Right cardiac atrium (tissue), 5 donors: ENCODE data around the gene CALN1. TPM values are rescaled to one million over a fixed set of nuclear protein-coding genes. Genes with fewer than 3 reads are reported as not detected.
"Not testable (repeated sequence)": the region's sequence is repeated elsewhere in the genome, so short reads cannot be mapped to it uniquely, and the experiment has no call there.

ENCODE experiments used
- ATAC-seq, 2 donors: fragments of 200-7000 bp; cut with Tn5 transposase; one replicate each; pipeline versions ENCODE4 v1.8.0 to v1.9.1; 2020; ENCODE audit warnings: moderate library complexity in 2 of 2, mild to moderate bottlenecking in 1 of 2
- DNase-seq, 3 donors: peaks; one replicate each; pipeline ENCODE4 v3.0.0-alpha.2; 2020
- H3K27ac ChIP-seq: one replicate; pipeline ENCODE4 v1.5.1; 2013; ENCODE audit warnings: mild to moderate bottlenecking, low read length, control low read depth, moderate library complexity
- H3K27me3 ChIP-seq: one replicate; pipeline ENCODE4 v1.6.1; 2013; ENCODE audit not compliant: control insufficient read depth, insufficient read depth
- H3K4me1 ChIP-seq: one replicate; pipeline ENCODE4 v1.6.1; 2013; ENCODE audit warnings: low read length; ENCODE audit not compliant: control insufficient read depth, insufficient read depth
- H3K4me3 ChIP-seq: one replicate; pipeline ENCODE4 v1.5.1; 2013; ENCODE audit warnings: low read length, control low read depth
- H3K9me3 ChIP-seq: one replicate; pipeline ENCODE4 v1.6.1; 2013; ENCODE audit warnings: low read length; ENCODE audit not compliant: control insufficient read depth
- WGBS: extraction: QIAGEN DNeasy Blood & Tissue Kit; methylation state at CpG from one replicate; pipeline ENCODE4 v1.1.7; 2013; 5-methylcytosine and 5-hydroxymethylcytosine counted together
- intact Hi-C, 4 donors: fragments of 100-400 bp; cut with DNase I; formaldehyde crosslinking; loops; one replicate each; pipeline versions ENCODE4 v1.11.0 to v1.14.0; 2022 to 2023
- polyA plus RNA-seq: library from polyadenylated mRNA; stranded (reverse); fragments of 200-250 nt; gene quantifications from one replicate; pipeline ENCODE4 v1.2.3, GENCODE V29; 2013
- total RNA-seq, 4 donors: library from RNA; stranded (reverse); fragmentation: NEBNext Ultra II Directional; extraction: Animal tissue kit (Norgen Biotek cat#: 25700); gene quantifications; one replicate each; pipeline ENCODE4 v1.2.1, GENCODE V29; 2021
- donor health status: healthy with polysubstance abuse.
- donor health status: DM: no; HTN: yes; CAD: no.
- donor health status: DM: no; HTN: no; CAD: no.
- donor health status: DM: no; HTN: yes; CAD: no; lungs with severe emphysema.
- donor health status: DM: yes; HTN: yes; CAD: no.

Gene CALN1
- total and polyA plus RNA-seq, 5 donors, result not detected

DNA sequence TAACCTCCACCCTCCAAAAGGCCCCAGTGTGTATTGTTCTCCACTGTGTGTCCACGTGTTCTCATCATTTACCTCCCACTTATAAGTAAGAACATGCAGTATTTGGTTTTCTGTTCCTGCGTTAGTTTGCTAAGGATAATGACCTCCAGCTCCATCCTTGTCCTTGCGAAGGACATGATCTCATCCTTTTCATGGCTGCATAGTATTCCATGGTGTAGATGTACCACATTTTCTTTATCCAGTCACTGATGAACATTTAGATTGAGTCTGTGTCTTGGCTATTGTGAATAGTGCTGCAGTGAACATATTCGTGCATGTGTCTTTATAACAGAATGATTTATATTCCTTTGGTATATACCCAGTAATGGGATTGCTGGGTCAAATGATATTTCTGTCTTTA is 497.9 kb downstream of the CALN1 start:
- ATAC-seq, H3K4me1 ChIP-seq, DNase-seq, H3K27me3 ChIP-seq, H3K4me3 ChIP-seq, H3K9me3 ChIP-seq, H3K27ac ChIP-seq, intact Hi-C loops: not testable (repeated sequence)
- whole genome bisulfite sequencing, result 91% methylated on average over 4 of the region's 4 CpGs

DNA sequence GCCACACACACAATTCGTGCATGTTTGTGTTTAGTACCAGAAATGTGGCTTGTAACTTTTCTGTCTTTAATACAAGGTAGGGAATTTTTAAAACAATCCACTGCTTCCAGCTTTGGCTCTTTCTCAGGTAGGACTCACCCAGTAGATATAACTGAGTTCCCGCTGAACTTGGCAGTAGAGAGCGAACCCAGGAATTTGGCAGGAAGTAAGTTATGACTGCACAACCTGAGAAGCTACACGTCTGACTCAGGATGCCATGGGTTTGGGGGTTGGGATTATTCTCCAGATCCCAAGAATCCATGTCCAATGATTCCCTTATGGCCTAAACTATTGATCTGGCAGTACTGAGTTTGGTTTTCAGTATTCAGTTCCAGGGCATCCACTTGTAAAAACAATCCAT is 499.7 kb downstream of the CALN1 start:
- ATAC-seq (no peak), DNase-seq (no peak)
- Histone ChIP-seq H3K4me3 (no peak overlapping the region), H3K4me1 (no peaks in the 10 kb centered on the region), H3K27me3 (no peaks in the 10 kb centered on the region), H3K9me3 (no peaks in the 10 kb centered on the region), H3K27ac (no peak overlapping the region)
- intact Hi-C loops, result no loop called here
- 66% methylated on average over 4 of the region's 4 CpGs for WGBS

DNA sequence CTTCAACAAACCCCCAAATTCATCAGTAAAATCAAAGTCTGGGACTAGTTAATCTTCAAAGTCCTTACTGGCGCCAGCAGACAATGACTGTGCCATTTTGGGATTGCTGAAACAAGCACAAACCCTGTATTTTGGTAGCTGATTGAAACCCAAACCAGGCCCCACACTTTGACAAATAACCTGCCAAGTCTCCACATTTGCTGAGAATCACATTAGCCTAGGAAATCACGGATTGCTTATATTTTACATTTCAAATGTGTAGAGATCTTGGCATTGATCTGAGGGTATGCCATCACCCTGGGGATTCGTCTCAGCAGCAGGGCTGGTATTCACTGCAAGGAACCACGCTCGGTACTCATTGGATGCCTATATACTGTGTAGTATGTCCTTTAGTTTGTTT is 501.1 kb downstream of the CALN1 start:
- intact Hi-C loops, result no loop called here
- Histone ChIP-seq H3K9me3 (no peaks in the 10 kb centered on the region), H3K27me3 (no peaks in the 10 kb centered on the region), H3K4me3 (no peak overlapping the region), H3K27ac (no peak overlapping the region), H3K4me1 (no peaks in the 10 kb centered on the region)
- no peak for ATAC-seq
- no peak for DNase-seq
- 74% methylated on average over 5 of the region's 5 CpGs for WGBS

DNA sequence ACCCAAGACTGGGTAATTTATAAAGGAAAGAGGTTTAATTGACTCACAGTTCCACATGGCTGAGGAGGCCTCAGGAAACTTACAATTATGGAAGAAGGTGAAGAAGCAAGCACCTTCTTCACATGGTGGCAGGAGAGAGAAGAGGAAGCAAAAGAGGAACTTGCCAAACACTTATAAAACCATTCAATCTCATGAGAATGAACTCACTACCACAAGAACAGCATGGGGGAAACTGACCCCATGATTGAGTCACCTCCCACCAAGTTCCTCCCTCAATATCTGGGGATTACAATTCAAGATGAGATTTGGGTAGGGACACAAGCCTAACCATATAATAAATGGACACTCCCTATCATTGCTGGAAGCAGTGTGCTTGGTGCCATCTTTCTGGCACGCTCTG is 506.3 kb downstream of the CALN1 start:
- intact Hi-C loops, result no loop called here
- WGBS, result 76% methylated on average over 1 of the region's 1 CpG

DNA sequence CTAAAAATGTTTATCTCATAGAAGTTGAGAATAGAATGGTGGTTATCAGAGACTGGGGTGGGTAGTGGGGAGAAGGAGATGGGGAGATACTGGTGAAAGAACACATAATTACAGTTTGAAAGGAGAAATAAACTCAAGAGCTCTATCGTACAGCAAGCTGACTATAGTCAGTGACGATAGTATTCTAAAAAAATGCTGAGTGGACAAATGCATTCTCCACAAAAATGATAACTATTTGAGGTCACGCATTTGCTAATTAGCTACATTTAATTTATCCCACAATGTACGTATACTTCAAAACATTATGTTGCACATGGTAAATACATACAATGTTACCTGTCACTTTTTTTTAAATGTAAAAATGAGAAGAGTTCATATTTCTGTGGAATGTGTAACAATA is 507.7 kb downstream of the CALN1 start:
- no peaks in the 10 kb centered on the region for H3K27me3 ChIP-seq
- 85% methylated on average over 4 of the region's 4 CpGs for WGBS
- H3K9me3 ChIP-seq, result no peaks in the 10 kb centered on the region
- ATAC-seq, result no peak
- H3K4me1 ChIP-seq, result no peaks in the 10 kb centered on the region
- no peak for DNase-seq
- no peak overlapping the region for H3K4me3 ChIP-seq
- H3K27ac ChIP-seq, result no peak overlapping the region
- intact Hi-C loops, result no loop called here

More for the DNA sequence above, 506.3 kb downstream of the CALN1 start:
- no peak for ATAC-seq
- no peak for DNase-seq
- no peaks in the 10 kb centered on the region for H3K27me3 ChIP-seq
- no peak overlapping the region for H3K27ac ChIP-seq
- no peaks in the 10 kb centered on the region for H3K4me1 ChIP-seq
- no peak overlapping the region for H3K4me3 ChIP-seq
- H3K9me3 ChIP-seq, result no peaks in the 10 kb centered on the region

DNA sequence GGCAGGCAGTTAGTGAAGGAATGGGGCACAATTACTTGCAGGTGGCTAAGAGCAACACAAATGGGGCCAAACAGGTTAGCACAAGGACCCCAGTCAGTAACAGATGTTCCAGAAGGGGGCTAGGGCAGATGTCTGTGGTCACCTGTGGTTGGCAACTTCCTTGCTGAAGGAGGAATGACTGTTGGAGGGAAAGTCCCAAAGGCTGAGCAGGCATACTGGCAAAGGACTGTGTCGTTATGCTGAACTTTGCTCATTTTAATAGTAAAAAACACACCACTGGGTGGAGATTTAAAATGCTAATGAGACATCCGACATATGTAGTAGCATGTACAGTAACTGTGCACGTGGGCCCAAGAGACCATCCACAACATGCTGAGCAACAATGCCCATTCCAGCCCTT is 511.6 kb downstream of the CALN1 start:
- WGBS, result 68% methylated on average over 3 of the region's 3 CpGs
- Histone ChIP-seq H3K27ac (no peak overlapping the region), H3K4me1 (no peaks in the 10 kb centered on the region), H3K9me3 (no peaks in the 10 kb centered on the region), H3K4me3 (no peak overlapping the region), H3K27me3 (no peaks in the 10 kb centered on the region)
- no peak for ATAC-seq
- no peak for DNase-seq
- intact Hi-C loops, result no loop called here

DNA sequence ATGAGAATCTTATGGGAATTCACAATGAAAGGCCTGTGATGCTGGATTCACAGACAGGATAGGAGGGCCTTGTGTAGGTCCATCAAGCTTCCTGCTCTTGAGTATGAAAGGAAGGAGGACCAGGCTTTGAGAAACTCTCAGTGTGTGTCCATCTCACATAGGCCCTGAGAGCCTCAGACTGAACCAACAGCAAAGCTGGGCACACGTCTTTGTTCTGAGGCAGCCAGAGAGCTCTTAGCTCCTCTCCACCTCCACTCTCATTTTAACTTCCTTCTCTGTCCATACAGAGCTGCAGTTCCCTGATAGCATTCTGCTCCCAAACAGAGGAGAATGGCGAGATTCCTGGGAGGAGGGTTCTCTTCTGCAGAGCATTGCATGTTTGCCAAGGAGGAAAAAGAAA is 515.6 kb downstream of the CALN1 start:
- no peak overlapping the region for H3K4me3 ChIP-seq
- 54% methylated on average over 2 of the region's 2 CpGs for WGBS
- ATAC-seq (no peak), DNase-seq (no peak)
- no peaks in the 10 kb centered on the region for H3K9me3 ChIP-seq
- H3K27ac ChIP-seq, result no peak overlapping the region
- H3K4me1 ChIP-seq, result no peaks in the 10 kb centered on the region
- H3K27me3 ChIP-seq, result no peaks in the 10 kb centered on the region
- intact Hi-C loops, result no loop called here

DNA sequence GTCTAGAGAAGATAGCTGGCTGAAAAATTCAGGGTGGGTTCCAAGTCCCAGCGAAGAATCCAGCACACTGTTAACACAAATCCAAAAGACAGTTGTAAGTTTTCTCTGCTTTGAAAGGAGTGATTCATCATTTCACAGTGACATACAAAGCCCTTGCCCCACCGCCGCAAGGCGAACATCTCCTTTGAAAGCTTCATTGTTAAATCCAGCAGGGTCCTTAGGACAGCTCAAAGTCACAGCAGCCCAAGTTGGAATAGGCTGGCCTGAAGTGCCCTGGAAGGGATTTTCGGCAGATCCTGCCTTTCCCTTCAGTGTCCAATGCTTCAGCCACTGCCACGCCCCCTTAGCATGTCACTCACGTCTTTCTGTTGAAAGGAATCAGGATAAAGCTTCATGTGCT is 526.1 kb downstream of the CALN1 start:
- H3K27ac ChIP-seq, result no peak overlapping the region
- ATAC-seq (no peak), DNase-seq (no peak)
- intact Hi-C loops, result no loop called here
- H3K9me3 ChIP-seq, result no peaks in the 10 kb centered on the region
- 40% methylated on average over 7 of the region's 7 CpGs for WGBS
- H3K4me3 ChIP-seq, result no peak overlapping the region
- H3K27me3 ChIP-seq, result no peaks in the 10 kb centered on the region
- H3K4me1 ChIP-seq, result no peaks in the 10 kb centered on the region

DNA sequence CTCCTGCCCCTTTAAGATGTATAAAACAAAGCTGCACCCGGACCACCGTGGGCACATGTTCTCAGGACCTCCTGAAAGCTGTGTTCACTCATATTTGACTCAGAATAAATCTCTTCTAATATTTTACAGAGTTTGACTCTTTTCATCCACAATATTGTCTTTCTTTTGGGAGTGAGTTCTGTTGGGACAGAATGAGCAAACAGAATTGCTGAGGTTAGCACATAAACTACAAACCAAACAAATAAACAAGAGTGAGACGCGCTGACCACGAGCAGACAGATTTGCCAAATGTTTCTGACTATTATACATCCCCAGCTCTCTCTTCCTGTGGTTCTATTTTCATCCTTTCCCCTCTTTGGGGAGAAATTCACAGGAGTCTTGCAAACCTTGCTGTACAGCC is 526.7 kb downstream of the CALN1 start:
- Histone ChIP-seq H3K27me3 (no peaks in the 10 kb centered on the region), H3K9me3 (no peaks in the 10 kb centered on the region), H3K27ac (no peak overlapping the region), H3K4me3 (no peak overlapping the region), H3K4me1 (no peaks in the 10 kb centered on the region)
- DNase-seq (no peak), ATAC-seq (no peak)
- WGBS, result 58% methylated on average over 5 of the region's 5 CpGs
- intact Hi-C loops, result no loop called here

DNA sequence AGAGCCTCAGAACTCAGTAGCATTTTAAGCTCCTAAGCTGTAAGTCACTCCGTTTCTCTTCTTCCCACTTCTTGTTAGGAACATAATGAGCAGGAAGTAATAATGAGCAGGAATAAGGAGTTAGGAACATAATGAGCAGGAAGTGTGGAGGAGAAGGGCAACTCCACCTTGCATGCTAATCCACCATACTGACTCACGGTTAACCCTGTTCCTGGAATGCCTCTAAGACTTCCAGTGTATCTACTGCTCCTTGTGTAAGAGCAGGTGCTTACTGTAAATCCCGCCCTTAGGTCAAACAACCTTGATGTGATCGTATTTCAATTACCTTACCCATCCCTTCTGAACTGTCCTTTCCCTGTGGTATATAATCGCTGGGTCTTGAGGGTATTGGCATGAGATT is 528.7 kb downstream of the CALN1 start:
- no peaks in the 10 kb centered on the region for H3K27me3 ChIP-seq
- intact Hi-C loops, result no loop called here
- no peak for ATAC-seq

DNA sequence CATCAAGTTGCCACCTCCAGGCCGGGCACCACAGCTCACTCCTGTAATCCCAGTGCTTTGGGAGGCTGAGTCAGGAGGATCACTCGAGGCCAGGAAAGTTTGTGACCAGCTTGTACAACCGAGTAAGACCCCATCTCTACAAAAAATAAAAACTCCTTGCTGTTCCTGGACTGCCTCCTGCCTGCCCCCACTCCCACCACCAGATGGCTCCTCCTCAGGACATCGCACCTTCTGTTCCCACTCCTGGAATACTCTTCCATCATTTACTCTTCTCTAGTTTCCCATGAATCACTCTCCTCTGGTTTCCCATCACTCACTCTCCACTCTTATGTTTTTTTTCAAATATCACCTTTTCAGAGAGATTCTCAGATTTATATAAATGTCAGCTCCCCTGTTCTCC is 540.7 kb downstream of the CALN1 start:
- H3K27ac ChIP-seq, result no peak overlapping the region
- no peak overlapping the region for H3K4me3 ChIP-seq
- no peak for DNase-seq
- WGBS, result 65% methylated on average over 4 of the region's 4 CpGs
- H3K4me1 ChIP-seq, result no peaks in the 10 kb centered on the region
- no peak for ATAC-seq
- no peaks in the 10 kb centered on the region for H3K27me3 ChIP-seq
- intact Hi-C loops, result no loop called here
- H3K9me3 ChIP-seq, result no peaks in the 10 kb centered on the region

More for the DNA sequence above, 528.7 kb downstream of the CALN1 start:
- no peaks in the 10 kb centered on the region for H3K9me3 ChIP-seq
- DNase-seq, result no peak
- WGBS, result 87% methylated on average over 5 of the region's 5 CpGs
- H3K4me1 ChIP-seq, result no peaks in the 10 kb centered on the region
- no peak overlapping the region for H3K27ac ChIP-seq
- no peak overlapping the region for H3K4me3 ChIP-seq

DNA sequence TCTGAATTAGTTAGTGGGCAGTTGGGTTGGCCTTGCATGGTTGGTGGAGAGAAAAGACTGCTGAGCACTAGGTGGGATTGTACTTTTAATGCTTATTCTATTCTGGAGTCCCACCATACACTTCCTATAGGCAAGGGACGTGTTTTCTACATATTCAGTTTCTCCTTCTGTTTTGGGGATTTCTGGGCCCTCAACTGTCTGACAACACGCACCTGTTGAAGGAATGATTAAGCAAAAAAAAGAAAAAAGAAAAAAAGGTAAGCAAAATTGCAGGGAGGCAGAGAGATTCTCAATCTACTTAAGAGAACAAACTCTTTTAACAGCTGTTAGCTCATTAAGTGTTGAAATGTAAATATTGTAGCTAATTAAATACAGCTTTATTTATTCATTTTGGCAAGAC is 541.3 kb downstream of the CALN1 start:
- Histone ChIP-seq H3K27ac (no peak overlapping the region), H3K4me1 (no peaks in the 10 kb centered on the region), H3K4me3 (no peak overlapping the region), H3K27me3 (no peaks in the 10 kb centered on the region), H3K9me3 (no peaks in the 10 kb centered on the region)
- WGBS, result 64% methylated on average over 2 of the region's 2 CpGs
- intact Hi-C loops, result no loop called here
- no peak for ATAC-seq
- DNase-seq, result no peak
